Measurements from ENCODE around the gene EPAS1.

DNA sequence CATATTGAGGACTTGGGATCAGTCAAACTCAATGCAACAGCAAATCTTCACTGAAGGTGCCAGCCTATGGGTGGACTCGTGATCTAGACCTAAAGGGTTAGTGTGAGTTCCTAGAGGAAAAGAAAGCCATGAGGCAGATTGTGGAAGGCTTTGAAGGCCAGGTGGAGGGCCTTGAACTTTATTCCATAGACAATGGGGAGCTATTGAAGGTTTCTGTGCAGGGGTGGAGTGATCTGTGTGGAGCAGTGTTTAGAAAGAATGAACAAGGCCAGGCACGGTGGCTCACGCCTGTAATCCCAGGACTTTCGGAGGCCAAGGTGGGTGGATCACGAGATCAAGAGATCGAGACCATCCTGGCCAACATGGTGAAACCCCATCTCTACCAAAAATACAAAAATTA, 61.5 kb downstream of the EPAS1 start:
- TF ChIP-seq, protein P1, sequence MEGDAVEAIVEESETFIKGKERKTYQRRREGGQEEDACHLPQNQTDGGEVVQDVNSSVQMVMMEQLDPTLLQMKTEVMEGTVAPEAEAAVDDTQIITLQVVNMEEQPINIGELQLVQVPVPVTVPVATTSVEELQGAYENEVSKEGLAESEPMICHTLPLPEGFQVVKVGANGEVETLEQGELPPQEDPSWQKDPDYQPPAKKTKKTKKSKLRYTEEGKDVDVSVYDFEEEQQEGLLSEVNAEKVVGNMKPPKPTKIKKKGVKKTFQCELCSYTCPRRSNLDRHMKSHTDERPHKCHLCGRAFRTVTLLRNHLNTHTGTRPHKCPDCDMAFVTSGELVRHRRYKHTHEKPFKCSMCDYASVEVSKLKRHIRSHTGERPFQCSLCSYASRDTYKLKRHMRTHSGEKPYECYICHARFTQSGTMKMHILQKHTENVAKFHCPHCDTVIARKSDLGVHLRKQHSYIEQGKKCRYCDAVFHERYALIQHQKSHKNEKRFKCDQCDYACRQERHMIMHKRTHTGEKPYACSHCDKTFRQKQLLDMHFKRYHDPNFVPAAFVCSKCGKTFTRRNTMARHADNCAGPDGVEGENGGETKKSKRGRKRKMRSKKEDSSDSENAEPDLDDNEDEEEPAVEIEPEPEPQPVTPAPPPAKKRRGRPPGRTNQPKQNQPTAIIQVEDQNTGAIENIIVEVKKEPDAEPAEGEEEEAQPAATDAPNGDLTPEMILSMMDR (conservative IDR thresholded peaks at IDR 0.05), result no peak
- no peak for TF ChIP-seq EZH2 (IDR thresholded peaks at IDR 0.05; ENCODE audit: low read depth)

Measured in PC-9 (cell line).